IPS-18a (cell line): ENCODE measurements around the gene KIF1A.

ENCODE experiments used
- H3K27ac ChIP-seq: one replicate; pipeline ENCODE4 v1.5.1; 2013; ENCODE audit warnings: low read length
- H3K27me3 ChIP-seq: one replicate; pipeline ENCODE4 v1.6.1; 2013; ENCODE audit warnings: mild to moderate bottlenecking, low read length; ENCODE audit not compliant: control insufficient read depth, insufficient read depth
- H3K36me3 ChIP-seq: one replicate; pipeline ENCODE4 v1.6.1; 2013; ENCODE audit warnings: low read depth, low read length; ENCODE audit not compliant: control insufficient read depth
- H3K4me1 ChIP-seq: one replicate; pipeline ENCODE4 v1.6.1; 2013; ENCODE audit warnings: low read depth, low read length; ENCODE audit not compliant: control insufficient read depth
- H3K4me3 ChIP-seq: one replicate; pipeline ENCODE4 v1.5.1; 2013; ENCODE audit warnings: low read length
- H3K9ac ChIP-seq: one replicate; pipeline ENCODE4 v1.6.1; 2013; ENCODE audit warnings: mild to moderate bottlenecking, low read length, moderate library complexity
- H3K9me3 ChIP-seq: one replicate; pipeline ENCODE4 v1.6.1; 2013; ENCODE audit warnings: low read depth, low read length; ENCODE audit not compliant: control insufficient read depth

The KIF1A gene

GRCh38 chr2:240806459-240806858, 13.6 kb downstream of the KIF1A start:
- Histone ChIP-seq H3K27me3 (no peaks in the 10 kb centered on the region), H3K9me3 (no peaks in the 10 kb centered on the region), H3K9ac (no peak overlapping the region), H3K27ac (no peak overlapping the region), H3K4me1 (peaks cover 5% of the 10 kb centered on the region), H3K4me3 (no peak overlapping the region), H3K36me3 (peaks cover 9% of the 10 kb centered on the region)

- Histone ChIP-seq H3K9ac (no peak overlapping the region), H3K4me3 (no peak overlapping the region), H3K36me3 (peaks cover 8% of the 10 kb centered on the region), H3K9me3 (no peaks in the 10 kb centered on the region), H3K27ac (no peak overlapping the region), H3K4me1 (peaks cover 5% of the 10 kb centered on the region), H3K27me3 (no peaks in the 10 kb centered on the region)
Measured at GRCh38 chr2:240806006-240806405, 14.0 kb downstream of the KIF1A start.

GRCh38 chr2:240803191-240803590, 16.8 kb downstream of the KIF1A start:
- no peaks in the 10 kb centered on the region for H3K9me3 ChIP-seq
- H3K27me3 ChIP-seq = no peaks in the 10 kb centered on the region
- no peak overlapping the region for H3K9ac ChIP-seq
- peaks cover 10% of the 10 kb centered on the region for H3K36me3 ChIP-seq
- H3K4me3 ChIP-seq = no peak overlapping the region
- peaks cover 5% of the 10 kb centered on the region for H3K4me1 ChIP-seq
- no peak overlapping the region for H3K27ac ChIP-seq

- Histone ChIP-seq H3K27me3 (no peaks in the 10 kb centered on the region), H3K4me3 (no peak overlapping the region), H3K27ac (no peak overlapping the region), H3K9me3 (no peaks in the 10 kb centered on the region), H3K4me1 (no peaks in the 10 kb centered on the region), H3K36me3 (peaks cover 48% of the 10 kb centered on the region), H3K9ac (no peak overlapping the region)
Measured at GRCh38 chr2:240799033-240799820, 20.8 kb downstream of the KIF1A start.

- H3K9ac ChIP-seq = no peak overlapping the region
- no peaks in the 10 kb centered on the region for H3K27me3 ChIP-seq
- H3K4me1 ChIP-seq = no peaks in the 10 kb centered on the region
- H3K36me3 ChIP-seq = peaks cover 53% of the 10 kb centered on the region
- H3K4me3 ChIP-seq = no peak overlapping the region
- no peaks in the 10 kb centered on the region for H3K9me3 ChIP-seq
- no peak overlapping the region for H3K27ac ChIP-seq
Measured at GRCh38 chr2:240798327-240798905, 21.6 kb downstream of the KIF1A start.

- peaks cover 53% of the 10 kb centered on the region for H3K36me3 ChIP-seq
- no peak overlapping the region for H3K4me3 ChIP-seq
- no peaks in the 10 kb centered on the region for H3K4me1 ChIP-seq
- no peak overlapping the region for H3K9ac ChIP-seq
- H3K9me3 ChIP-seq = no peaks in the 10 kb centered on the region
- H3K27ac ChIP-seq = no peak overlapping the region
- no peaks in the 10 kb centered on the region for H3K27me3 ChIP-seq
Measured at GRCh38 chr2:240797914-240798313, 22.1 kb downstream of the KIF1A start.

GRCh38 chr2:240797500-240797895, 22.5 kb downstream of the KIF1A start:
- Histone ChIP-seq H3K4me3 (no peak overlapping the region), H3K9ac (no peak overlapping the region), H3K4me1 (peaks cover 4% of the 10 kb centered on the region), H3K9me3 (no peaks in the 10 kb centered on the region), H3K36me3 (peaks cover 51% of the 10 kb centered on the region), H3K27me3 (no peaks in the 10 kb centered on the region), H3K27ac (no peak overlapping the region)

GRCh38 chr2:240796543-240797499, 23.2 kb downstream of the KIF1A start:
- Histone ChIP-seq H3K9ac (no peak overlapping the region), H3K4me1 (peaks cover 5% of the 10 kb centered on the region), H3K27me3 (no peaks in the 10 kb centered on the region), H3K36me3 (peaks cover 51% of the 10 kb centered on the region), H3K4me3 (no peak overlapping the region), H3K27ac (no peak overlapping the region), H3K9me3 (no peaks in the 10 kb centered on the region)

GRCh38 chr2:240795916-240796510, 24.0 kb downstream of the KIF1A start:
- Histone ChIP-seq H3K4me1 (peaks cover 5% of the 10 kb centered on the region), H3K9me3 (no peaks in the 10 kb centered on the region), H3K9ac (no peak overlapping the region), H3K4me3 (no peak overlapping the region), H3K27ac (no peak overlapping the region), H3K36me3 (peaks cover 51% of the 10 kb centered on the region), H3K27me3 (no peaks in the 10 kb centered on the region)

GRCh38 chr2:240795454-240795853, 24.6 kb downstream of the KIF1A start:
- no peaks in the 10 kb centered on the region for H3K27me3 ChIP-seq
- H3K36me3 ChIP-seq = peaks cover 57% of the 10 kb centered on the region
- peaks cover 5% of the 10 kb centered on the region for H3K4me1 ChIP-seq
- no peaks in the 10 kb centered on the region for H3K9me3 ChIP-seq
- H3K9ac ChIP-seq = no peak overlapping the region
- no peak overlapping the region for H3K27ac ChIP-seq
- no peak overlapping the region for H3K4me3 ChIP-seq

GRCh38 chr2:240794178-240794721, 25.8 kb downstream of the KIF1A start:
- no peaks in the 10 kb centered on the region for H3K9me3 ChIP-seq
- H3K4me3 ChIP-seq = no peak overlapping the region
- H3K27me3 ChIP-seq = no peaks in the 10 kb centered on the region
- H3K36me3 ChIP-seq = peaks cover 63% of the 10 kb centered on the region
- no peak overlapping the region for H3K9ac ChIP-seq
- H3K4me1 ChIP-seq = peaks cover 5% of the 10 kb centered on the region
- no peak overlapping the region for H3K27ac ChIP-seq
